Peyer's patch (tissue), 4 donors: Measurements from ENCODE around the gene UCK1.

Experiments used
- POLR2A ChIP-seq, 2 donors: fragments of 450-650 bp; IDR thresholded peaks; one replicate each; pipeline ENCODE4 v1.5.1; 2017; ENCODE audit warnings: antibody characterized with exemption in 2 of 2, mild to moderate bottlenecking in 2 of 2, moderate library complexity in 2 of 2
- TF ChIP-seq, protein P1 (sequence below), 6 experiments: fragments of 450-650 bp in 4 of 6; fragments of 200-600 bp in 2 of 6; sonication (generic) in 1 of 6; IDR thresholded peaks; one replicate each; pipeline ENCODE4 v1.5.1; 2017 to 2019; ENCODE audit warnings: antibody characterized with exemption in 6 of 6, mild to moderate bottlenecking in 3 of 6, moderate library complexity in 1 of 6

DNA sequence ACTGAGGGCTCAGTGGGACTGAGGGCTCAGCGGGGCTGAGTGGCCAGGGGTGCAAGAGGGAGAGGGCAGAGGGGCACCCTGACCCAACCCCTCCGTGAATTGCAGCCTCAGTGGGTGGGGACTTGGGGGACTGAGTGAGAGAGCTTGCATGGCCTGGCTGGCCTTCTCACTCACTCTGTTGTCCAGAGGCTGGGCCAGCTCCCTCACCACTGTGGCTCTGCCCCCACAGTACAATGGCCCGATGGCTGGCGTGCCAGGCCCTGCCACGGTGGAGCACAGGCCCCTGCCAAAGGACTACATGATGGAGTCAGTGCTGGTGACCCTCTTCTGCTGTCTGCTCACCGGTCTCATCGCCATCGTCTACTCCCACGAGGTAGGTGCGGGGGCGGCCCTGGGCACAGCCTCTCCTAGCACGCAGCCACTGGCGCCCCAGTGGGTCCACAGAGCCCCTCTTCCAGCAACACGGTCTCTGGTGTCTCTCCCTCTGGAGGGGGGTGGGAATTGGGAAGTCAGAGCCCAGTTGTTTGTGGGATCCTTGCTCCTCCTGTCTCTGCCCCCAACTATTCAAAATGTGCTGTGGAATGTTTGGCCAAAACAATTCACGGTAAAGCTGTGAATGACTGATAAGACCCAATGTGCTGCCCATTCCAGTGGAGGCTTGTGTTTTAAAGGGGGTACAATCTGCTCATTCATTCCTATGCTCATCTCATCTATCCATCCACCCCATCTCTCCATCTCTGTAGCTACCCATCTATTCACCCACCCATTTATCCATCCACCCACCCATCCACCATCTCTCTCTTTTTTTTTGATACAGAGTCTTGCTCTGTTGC lies 25.0 kb upstream of the UCK1 start:
- TF ChIP-seq, protein P1, sequence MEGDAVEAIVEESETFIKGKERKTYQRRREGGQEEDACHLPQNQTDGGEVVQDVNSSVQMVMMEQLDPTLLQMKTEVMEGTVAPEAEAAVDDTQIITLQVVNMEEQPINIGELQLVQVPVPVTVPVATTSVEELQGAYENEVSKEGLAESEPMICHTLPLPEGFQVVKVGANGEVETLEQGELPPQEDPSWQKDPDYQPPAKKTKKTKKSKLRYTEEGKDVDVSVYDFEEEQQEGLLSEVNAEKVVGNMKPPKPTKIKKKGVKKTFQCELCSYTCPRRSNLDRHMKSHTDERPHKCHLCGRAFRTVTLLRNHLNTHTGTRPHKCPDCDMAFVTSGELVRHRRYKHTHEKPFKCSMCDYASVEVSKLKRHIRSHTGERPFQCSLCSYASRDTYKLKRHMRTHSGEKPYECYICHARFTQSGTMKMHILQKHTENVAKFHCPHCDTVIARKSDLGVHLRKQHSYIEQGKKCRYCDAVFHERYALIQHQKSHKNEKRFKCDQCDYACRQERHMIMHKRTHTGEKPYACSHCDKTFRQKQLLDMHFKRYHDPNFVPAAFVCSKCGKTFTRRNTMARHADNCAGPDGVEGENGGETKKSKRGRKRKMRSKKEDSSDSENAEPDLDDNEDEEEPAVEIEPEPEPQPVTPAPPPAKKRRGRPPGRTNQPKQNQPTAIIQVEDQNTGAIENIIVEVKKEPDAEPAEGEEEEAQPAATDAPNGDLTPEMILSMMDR (IDR thresholded peaks at IDR 0.05), result no peak
- TF ChIP-seq POLR2A (IDR thresholded peaks at IDR 0.05), result no peak
